ENCODE data around the gene IGF1R.
A peak's percentile ranks its signal among the peaks of the same experiment; 100 is the strongest.

Gene IGF1R

GRCh38 chr15:98842192-98842972 is 194.0 kb downstream of the IGF1R start:
- H3K4me3 ChIP-seq (replicated peaks in 1 of 2; ENCODE audit: low read depth in 2 of 2, low read length in 2 of 2), result no peak overlapping the region
- no peak for TF ChIP-seq CTCF (IDR thresholded peaks at IDR 0.05; ENCODE audit: low read depth, low read length)
- DNase-seq (ENCODE audit: low read depth in 2 of 2), result peak in 1 of 2 donors; percentile 38

GRCh38 chr15:98842973-98843285 is 194.6 kb downstream of the IGF1R start:
- DNase-seq (ENCODE audit: low read depth in 2 of 2), result no peak
- TF ChIP-seq CTCF (IDR thresholded peaks at IDR 0.05; ENCODE audit: low read depth, low read length), result no peak
- no peak overlapping the region for H3K4me3 ChIP-seq (replicated peaks in 1 of 2; ENCODE audit: low read depth in 2 of 2, low read length in 2 of 2)

- H3K4me3 ChIP-seq (replicated peaks in 1 of 2; ENCODE audit: low read depth in 2 of 2, low read length in 2 of 2), result no peak overlapping the region
- no peak for TF ChIP-seq CTCF (IDR thresholded peaks at IDR 0.05; ENCODE audit: low read depth, low read length)
- no peak for DNase-seq (ENCODE audit: low read depth in 2 of 2)
These were observed 195.5 kb downstream of the IGF1R start for GRCh38 chr15:98843844-98844243.

- no peak overlapping the region for H3K4me3 ChIP-seq (replicated peaks in 1 of 2; ENCODE audit: low read depth in 2 of 2, low read length in 2 of 2)
- DNase-seq (ENCODE audit: low read depth in 2 of 2), result no peak
- TF ChIP-seq CTCF (IDR thresholded peaks at IDR 0.05; ENCODE audit: low read depth, low read length), result no peak
These were observed 195.9 kb downstream of the IGF1R start for GRCh38 chr15:98844261-98844660.

GRCh38 chr15:98845138-98845884 is 197.0 kb downstream of the IGF1R start:
- TF ChIP-seq CTCF (IDR thresholded peaks at IDR 0.05; ENCODE audit: low read depth, low read length), result no peak
- no peak for DNase-seq (ENCODE audit: low read depth in 2 of 2)

GRCh38 chr15:98850961-98851572 is 202.7 kb downstream of the IGF1R start:
- no peak overlapping the region for H3K4me3 ChIP-seq (replicated peaks in 1 of 2; ENCODE audit: low read depth in 2 of 2, low read length in 2 of 2)
- peak; percentile 78 to 82 for DNase-seq (ENCODE audit: low read depth in 2 of 2)
- TF ChIP-seq CTCF (IDR thresholded peaks at IDR 0.05; ENCODE audit: low read depth, low read length), result peak; percentile 88

More at GRCh38 chr15:98845138-98845884, 197.0 kb downstream of the IGF1R start:
- no peak overlapping the region for H3K4me3 ChIP-seq (replicated peaks in 1 of 2; ENCODE audit: low read depth in 2 of 2, low read length in 2 of 2)
